ENCODE results near the gene H2BK1. TPM values are rescaled to one million over a fixed set of nuclear protein-coding genes. Genes with fewer than 3 reads are reported as not detected.

Gene H2BK1
- total RNA-seq: not detected in 2 replicates

GRCh38 chr7:151210087-151210854 lies at the start of gene H2BK1:
Gene H2BK1, minus strand, starts transcription at chr7:151210488. Its CDS starts 170 bp downstream, at chr7:151210318.

DNA sequence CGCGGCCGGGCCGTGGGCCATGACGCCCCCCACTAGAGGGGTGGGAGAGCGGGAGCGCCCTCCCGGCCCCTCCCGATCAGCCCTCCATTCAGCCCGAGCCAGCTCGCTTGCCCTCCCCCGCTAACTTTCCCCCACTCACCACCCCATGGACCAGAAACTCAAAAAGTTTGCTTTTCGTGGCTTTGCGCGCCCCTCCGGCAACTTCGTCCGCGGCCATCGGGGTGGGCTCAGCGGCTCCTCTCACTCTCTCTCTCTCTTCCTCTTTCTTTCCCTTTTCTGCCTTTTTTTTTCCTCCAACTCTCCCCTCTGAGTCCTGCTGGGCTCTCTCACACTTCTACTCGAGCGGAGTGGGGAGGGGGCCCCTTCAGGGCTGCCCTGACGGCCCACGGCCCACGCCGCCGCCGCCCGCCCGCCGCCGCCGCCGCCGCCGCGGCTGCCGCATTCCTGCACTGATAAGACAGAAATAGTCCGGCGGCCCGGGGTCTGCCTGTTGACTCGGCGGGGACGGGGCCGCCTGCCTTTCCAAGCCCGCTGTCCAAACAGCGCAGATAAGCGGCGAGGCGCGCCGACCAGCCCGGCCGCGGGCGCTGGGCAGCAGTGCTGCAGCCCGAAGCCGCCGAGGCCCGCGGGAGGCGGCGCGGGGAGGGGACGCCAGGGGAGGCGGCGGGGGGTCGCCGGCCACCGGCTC lies 38.2 kb upstream of the H2BK1 start, which contains the start of gene SMARCD3:
Gene SMARCD3 (minus strand): TSS at position 349 of the 688 bp plus-strand sequence. CDS start 132 bp downstream, at position 217.

DNA sequence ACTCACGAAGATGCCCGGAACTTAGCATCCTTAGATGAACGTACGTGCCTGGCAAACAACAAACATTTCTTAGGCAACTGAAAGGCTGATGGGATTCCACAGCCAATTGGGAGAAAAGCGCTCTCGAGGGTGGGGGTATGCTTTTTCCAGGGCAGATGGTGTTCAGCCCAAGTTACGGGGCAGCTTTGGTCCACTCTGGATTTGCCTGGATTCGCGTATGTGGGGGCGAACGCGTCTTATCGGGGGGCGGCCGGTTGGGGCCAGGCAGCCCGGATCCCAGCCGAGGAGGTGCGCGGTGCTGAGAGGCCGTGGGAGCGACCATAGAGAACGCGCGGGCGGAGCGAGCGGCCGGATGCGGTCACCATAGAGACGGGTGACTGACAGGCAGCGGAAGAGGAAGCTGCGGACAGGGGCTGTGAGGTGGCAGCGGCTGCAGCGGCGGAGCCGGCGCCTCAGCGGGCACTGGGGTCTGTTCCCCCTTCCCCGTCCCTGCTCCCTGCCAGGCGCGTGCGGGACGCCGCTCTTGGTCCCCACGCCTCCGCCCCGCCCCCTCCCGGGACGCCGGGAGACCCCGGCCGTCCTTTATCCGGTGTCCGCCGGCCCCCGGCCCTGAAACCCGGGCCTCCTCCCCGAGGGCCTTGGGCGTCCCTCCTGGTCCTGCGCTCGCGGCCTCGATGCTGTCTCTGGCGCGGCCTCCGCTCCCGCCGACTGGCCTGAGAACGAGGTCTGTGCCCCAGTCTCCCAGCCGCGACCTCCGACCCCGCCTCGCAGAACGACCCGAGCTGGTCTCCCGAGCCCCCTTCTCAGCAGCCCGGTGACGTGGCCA lies 22.0 kb upstream of the H2BK1 start, which contains the start of gene CHPF2:
Gene CHPF2 (plus strand): TSS at position 393 of the 826 bp plus-strand sequence. CDS start 1,529 bp downstream, outside the sequence.

GRCh38 chr7:151226875-151227782 lies 16.8 kb upstream of the H2BK1 start, which contains the start of gene ABCF2:
Gene ABCF2, minus strand, starts transcription at chr7:151227205. Its CDS starts 747 bp downstream, at chr7:151226458.

GRCh38 chr7:151186640-151187408 lies 23.5 kb downstream of the H2BK1 start, which contains the start of gene ASB10:
Gene ASB10, minus strand, starts transcription at chr7:151187250. Its CDS starts 120 bp downstream, at chr7:151187130.

GRCh38 chr7:151167197-151167961 lies 42.9 kb downstream of the H2BK1 start, which contains the start of gene GBX1:
Gene GBX1, minus strand, starts transcription at chr7:151167694. Its CDS starts 146 bp downstream, at chr7:151167548.

Other genes starting within 250 kb of the H2BK1 start
- gene KCNH2, start 232.2 kb downstream of the H2BK1 start, total RNA-seq: under 0.01 TPM in 1 of 2 replicates, not detected in the other
- gene NOS3, start 219.5 kb downstream of the H2BK1 start, total RNA-seq: 33.9 and 54.8 TPM in 2 replicates
- 0.09 and 0.19 TPM in 2 replicates for gene ATG9B, start 186.0 kb downstream of the H2BK1 start, total RNA-seq
- 22.5 and 22.7 TPM in 2 replicates for gene ABCB8, start 182.0 kb downstream of the H2BK1 start, total RNA-seq
- not detected in 2 replicates for gene ASIC3, start 162.0 kb downstream of the H2BK1 start, total RNA-seq
- gene CDK5, start 152.6 kb downstream of the H2BK1 start, total RNA-seq: 24.8 and 33.5 TPM in 2 replicates
- 72.9 and 76.8 TPM in 2 replicates for gene SLC4A2, start 150.9 kb downstream of the H2BK1 start, total RNA-seq
- gene FASTK, start 129.7 kb downstream of the H2BK1 start, total RNA-seq: 50.7 and 57.6 TPM in 2 replicates
- 12.1 and 16.7 TPM in 2 replicates for gene TMUB1, start 127.0 kb downstream of the H2BK1 start, total RNA-seq
- gene AGAP3, start 124.0 kb downstream of the H2BK1 start, total RNA-seq: 50.9 and 52.5 TPM in 2 replicates
- not detected in 2 replicates for gene GBX1, start 42.8 kb downstream of the H2BK1 start, total RNA-seq
- gene ASB10, start 23.2 kb downstream of the H2BK1 start, total RNA-seq: not detected in 2 replicates
- 59.9 and 72.9 TPM in 2 replicates for gene ABCF2, start 16.7 kb upstream of the H2BK1 start, total RNA-seq
- gene CHPF2, start 22.0 kb upstream of the H2BK1 start, total RNA-seq: 45.7 and 74.4 TPM in 2 replicates
- gene SMARCD3, start 38.2 kb upstream of the H2BK1 start, total RNA-seq: 4.1 and 8.1 TPM in 2 replicates
- 29.2 and 35.8 TPM in 2 replicates for gene NUB1, start 131.3 kb upstream of the H2BK1 start, total RNA-seq
- not detected in 2 replicates for gene WDR86, start 199.6 kb upstream of the H2BK1 start, total RNA-seq
- not detected in 2 replicates for gene CRYGN, start 229.7 kb upstream of the H2BK1 start, total RNA-seq

Measured in endothelial cell of coronary artery (primary cell).